Measurements from ENCODE around the gene FSIP1.

GRCh38 chr15:39629906-39630305, 152.7 kb downstream of the FSIP1 start:
- no peak for TF ChIP-seq POLR2A (IDR thresholded peaks at IDR 0.05)
- no peak for TF ChIP-seq EP300 (IDR thresholded peaks at IDR 0.05)
- TF ChIP-seq CTCF (IDR thresholded peaks at IDR 0.05), result no peak

Data from gastroesophageal sphincter (tissue), 3 donors.